Gastroesophageal sphincter (tissue), 4 donors: ENCODE measurements around the gene AMHR2. TPM values are rescaled to one million over a fixed set of nuclear protein-coding genes. Genes with fewer than 3 reads are reported as not detected.

Source experiments
- ATAC-seq: fragments of 150-250 bp; one replicate; pipeline ENCODE4 v1.9.1; 2016; ENCODE audit warnings: mild to moderate bottlenecking, moderate library complexity
- H3K27ac ChIP-seq, 4 donors: fragments of 200-600 bp; sonication (generic) in 3 of 4; 1 replicate in 3 of 4; 2 replicates in 1 of 4; pipeline ENCODE4 v1.5.1; 2016 to 2019
- H3K27me3 ChIP-seq: fragments of 200-600 bp; sonication (generic); one replicate; pipeline ENCODE4 v1.5.1; 2019
- H3K36me3 ChIP-seq, 2 donors: fragments of 200-600 bp; sonication (generic); one replicate each; pipeline ENCODE4 v1.5.1; 2019; ENCODE audit warnings: control low read depth in 1 of 2
- H3K4me1 ChIP-seq, 3 donors: fragments of 200-600 bp; sonication (generic); 1 replicate in 2 of 3; 2 replicates in 1 of 3; pipeline ENCODE4 v1.5.1; 2016 to 2019; ENCODE audit warnings: control low read depth in 2 of 3
- H3K4me3 ChIP-seq, 2 donors: fragments of 200-600 bp; sonication (generic); one replicate each; pipeline ENCODE4 v1.5.1; 2019; ENCODE audit warnings: mild to moderate bottlenecking in 1 of 2, moderate library complexity in 1 of 2
- H3K9me3 ChIP-seq, 3 donors: fragments of 200-600 bp; sonication (generic); one replicate each; pipeline ENCODE4 v1.5.1; 2017 to 2019; ENCODE audit warnings: control low read depth in 2 of 3
- CTCF ChIP-seq, 4 experiments: fragments of 200-600 bp in 2 of 4; fragments of 450-650 bp in 2 of 4; sonication (generic) in 1 of 4; IDR thresholded peaks; one replicate each; pipeline ENCODE4 v1.5.1; 2017 to 2019; ENCODE audit warnings: antibody characterized with exemption in 4 of 4, mild to moderate bottlenecking in 2 of 4, moderate library complexity in 2 of 4
- EP300 ChIP-seq: sonication (generic); formaldehyde crosslinking; IDR thresholded peaks from one replicate; pipeline ENCODE4 v1.6.1; 2017; ENCODE audit warnings: antibody characterized with exemption, mild to moderate bottlenecking
- POLR2A ChIP-seq, 2 donors: fragments of 450-650 bp; IDR thresholded peaks; one replicate each; pipeline ENCODE4 v1.6.1; 2017; ENCODE audit warnings: antibody characterized with exemption in 2 of 2, mild to moderate bottlenecking in 2 of 2, moderate library complexity in 1 of 2
- POLR2AphosphoS5 ChIP-seq: sonication (generic); formaldehyde crosslinking; IDR thresholded peaks from one replicate; pipeline ENCODE4 v1.6.1; 2017; ENCODE audit warnings: antibody characterized with exemption
- WGBS, 2 donors: methylation state at CpG; one replicate each; pipeline ENCODE4 v1.1.5; 2018; ENCODE audit warnings: low coverage in 1 of 2; 5-methylcytosine and 5-hydroxymethylcytosine counted together
- total RNA-seq, 4 donors: library from RNA; depleted of rRNA; stranded (reverse); fragments of >200 nt; gene quantifications; one replicate each; pipeline ENCODE4 v1.1.0, GENCODE V29; 2016

Gene AMHR2
- total RNA-seq, 4 donors from 2014 or later = 0.13 TPM; not detected in 3

DNA sequence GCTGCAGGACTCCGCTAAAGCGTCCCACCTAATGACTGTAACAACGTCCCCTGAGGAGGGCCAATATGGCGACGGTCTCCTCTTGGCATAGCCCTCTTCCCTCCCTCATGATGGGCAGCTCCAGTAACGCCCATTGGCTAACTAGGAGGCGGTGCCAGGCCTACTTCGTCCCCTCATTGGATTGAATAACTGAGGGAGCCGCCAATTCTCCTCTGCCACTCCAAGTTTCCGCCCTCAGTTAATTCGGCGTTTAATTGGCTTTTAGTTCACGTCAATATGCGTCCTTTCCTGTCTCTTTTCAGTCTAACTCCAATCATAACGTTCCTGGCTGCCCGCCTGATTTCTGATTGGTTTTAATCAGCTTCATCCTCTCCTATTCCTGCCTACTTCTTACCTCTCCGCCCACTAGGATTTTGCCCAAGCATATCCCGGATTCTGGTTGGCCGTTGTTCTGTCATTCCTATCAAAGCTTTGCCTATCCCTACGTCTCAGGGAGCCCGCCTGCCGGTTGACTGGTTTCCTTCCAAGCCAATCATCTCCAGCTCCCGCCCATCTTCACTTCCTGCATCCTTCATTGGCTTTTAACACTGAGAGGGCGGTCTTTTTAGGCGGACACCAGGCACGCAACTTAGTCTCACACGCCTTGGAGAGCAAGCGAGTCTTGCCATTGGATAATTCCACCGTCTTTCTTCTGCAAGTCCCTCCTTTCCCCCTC lies 44.1 kb upstream of the AMHR2 start:
- Histone ChIP-seq H3K4me1 (peaks cover 9 to 43% (median 40%) of the 10 kb centered on the region in 3 donors), H3K9me3 (no peaks in the 10 kb centered on the region), H3K27me3 (no peaks in the 10 kb centered on the region), H3K27ac (peak overlapping the region; percentile 85 to 100 (median 100)), H3K36me3 (peaks cover 0 to 32% of the 10 kb centered on the region in 2 donors), H3K4me3 (peak overlapping the region; percentile 57 to 86)
- TF ChIP-seq CTCF (IDR thresholded peaks at IDR 0.05) = no peak
- peak; percentile 95 for TF ChIP-seq POLR2AphosphoS5
- TF ChIP-seq POLR2A (IDR thresholded peaks at IDR 0.05) = peak; percentile 64 to 87
- ATAC-seq = peak; percentile 89
- WGBS, 2 donors = 0 to 1% methylated on average over 14 to 28 of the region's 29 CpGs

- Histone ChIP-seq H3K27ac (peak within 1 kb of the TSS; percentile 95 to 100 (median 100)), H3K36me3 (peaks cover 0 to 39% of the 10 kb centered on the region in 2 donors), H3K4me3 (peak within 1 kb of the TSS; percentile 57 to 86), H3K4me1 (peaks cover 9 to 50% (median 46%) of the 10 kb centered on the region in 3 donors), H3K27me3 (no peaks in the 10 kb centered on the region), H3K9me3 (no peaks in the 10 kb centered on the region)
- peak; percentile 76 for ATAC-seq
- WGBS, 2 donors = 0% methylated on average over 1 to 4 of the region's 71 CpGs
- no peak for TF ChIP-seq EP300
- TF ChIP-seq POLR2A (IDR thresholded peaks at IDR 0.05) = peak; percentile 43 to 61
These were observed 43.4 kb upstream of the AMHR2 start, which contains the start of gene SP1 for GRCh38 chr12:53380104-53380793. TSS of gene SP1 (plus strand) at chr12:53380176. CDS start at chr12:53380292, 116 bp downstream.

- 4 to 7% methylated on average over 20 of the region's 21 CpGs for WGBS, 2 donors
- peaks cover 0 to 44% of the 10 kb centered on the region in 2 donors for H3K36me3 ChIP-seq
- TF ChIP-seq POLR2AphosphoS5 (no peak), EP300 (no peak), POLR2A (IDR thresholded peaks at IDR 0.05) (no peak), CTCF (IDR thresholded peaks at IDR 0.05) (no peak)
- H3K4me3 ChIP-seq = peak overlapping the region; percentile 50 to 86
- peak overlapping the region; percentile 41 to 100 (median 100) for H3K27ac ChIP-seq
- no peaks in the 10 kb centered on the region for H3K9me3 ChIP-seq
- peaks cover 9 to 58% (median 51%) of the 10 kb centered on the region in 3 donors for H3K4me1 ChIP-seq
- H3K27me3 ChIP-seq = no peaks in the 10 kb centered on the region
- ATAC-seq = no peak
These were observed 42.6 kb upstream of the AMHR2 start for GRCh38 chr12:53380794-53381730.

GRCh38 chr12:53381731-53382630 lies 41.7 kb upstream of the AMHR2 start:
- Histone ChIP-seq H3K27ac (peak overlapping the region in 3 of 4 donors; percentile 99 to 100 (median 100)), H3K4me3 (peak overlapping the region in 1 of 2 donors; percentile 86), H3K36me3 (peaks cover 0 to 49% of the 10 kb centered on the region in 2 donors), H3K27me3 (no peaks in the 10 kb centered on the region), H3K4me1 (peaks cover 9 to 67% (median 61%) of the 10 kb centered on the region in 3 donors), H3K9me3 (no peaks in the 10 kb centered on the region)
- 33 to 38% methylated on average over 2 to 3 of the region's 9 CpGs for WGBS, 2 donors
- no peak for ATAC-seq
- TF ChIP-seq EP300 (no peak), CTCF (IDR thresholded peaks at IDR 0.05) (peak in 2 of 4 experiments; percentile 29 to 33), POLR2A (IDR thresholded peaks at IDR 0.05) (no peak)
